ENCODE measurements around the gene MAST3. TPM values are rescaled to one million over a fixed set of nuclear protein-coding genes. Genes with fewer than 3 reads are reported as not detected.

The MAST3 gene
- total RNA-seq, 4 donors from 2014 or later, result 0.66 to 2.8 (median 1.6) TPM

DNA sequence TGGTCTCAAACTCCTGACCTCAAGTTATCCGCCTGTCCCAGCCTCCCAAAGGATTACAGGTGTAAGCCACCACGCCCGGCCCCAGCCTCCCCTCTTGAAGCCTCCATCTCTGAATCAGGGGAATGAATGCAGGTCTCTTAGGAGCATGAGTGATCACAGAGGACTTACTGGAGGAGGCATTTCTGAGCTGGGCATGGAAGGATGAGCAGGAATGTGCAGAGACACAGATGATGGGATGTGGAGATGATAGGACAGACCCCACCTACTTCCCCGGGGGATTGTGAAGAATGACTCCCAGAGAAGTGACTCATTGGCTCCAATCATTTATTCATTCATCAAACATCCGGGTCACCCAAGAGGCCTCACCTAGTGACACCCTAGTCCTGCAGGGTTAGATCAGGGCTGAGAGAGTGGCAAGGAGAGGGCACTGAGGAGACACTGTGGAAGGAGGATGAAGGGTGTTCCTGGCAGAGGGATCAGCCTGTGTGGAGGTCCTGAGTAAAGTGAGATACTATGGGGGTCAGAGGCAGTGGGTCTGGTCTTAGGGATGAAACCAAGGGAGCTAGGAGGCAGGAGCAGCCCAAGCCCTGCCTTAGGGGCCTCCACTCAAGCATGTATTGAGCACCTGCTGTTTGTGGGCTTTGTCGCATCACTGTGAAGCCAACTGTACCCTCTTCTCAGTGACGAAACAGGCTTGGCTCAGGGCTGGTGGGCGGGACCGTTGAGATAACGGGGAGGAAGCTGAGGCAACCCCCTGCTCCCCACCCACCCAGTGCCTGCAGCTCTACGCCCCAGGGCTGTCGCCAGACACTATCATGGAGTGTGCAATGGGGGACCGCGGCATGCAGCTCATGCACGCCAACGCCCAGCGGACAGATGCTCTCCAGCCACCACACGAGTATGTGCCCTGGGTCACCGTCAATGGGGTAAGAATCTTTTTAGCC, 79.1 kb downstream of the MAST3 start:
- intact Hi-C loops (cut with DNase I; ENCODE audit: low total_unique reads) (no loop called here), in situ Hi-C loops (cut with MboI; ENCODE audit: low sequenced_read_pairs in 4 of 4) (no loop called here)
- TF ChIP-seq POLR2A (IDR thresholded peaks at IDR 0.05), result no peak
- TF ChIP-seq, protein P1, sequence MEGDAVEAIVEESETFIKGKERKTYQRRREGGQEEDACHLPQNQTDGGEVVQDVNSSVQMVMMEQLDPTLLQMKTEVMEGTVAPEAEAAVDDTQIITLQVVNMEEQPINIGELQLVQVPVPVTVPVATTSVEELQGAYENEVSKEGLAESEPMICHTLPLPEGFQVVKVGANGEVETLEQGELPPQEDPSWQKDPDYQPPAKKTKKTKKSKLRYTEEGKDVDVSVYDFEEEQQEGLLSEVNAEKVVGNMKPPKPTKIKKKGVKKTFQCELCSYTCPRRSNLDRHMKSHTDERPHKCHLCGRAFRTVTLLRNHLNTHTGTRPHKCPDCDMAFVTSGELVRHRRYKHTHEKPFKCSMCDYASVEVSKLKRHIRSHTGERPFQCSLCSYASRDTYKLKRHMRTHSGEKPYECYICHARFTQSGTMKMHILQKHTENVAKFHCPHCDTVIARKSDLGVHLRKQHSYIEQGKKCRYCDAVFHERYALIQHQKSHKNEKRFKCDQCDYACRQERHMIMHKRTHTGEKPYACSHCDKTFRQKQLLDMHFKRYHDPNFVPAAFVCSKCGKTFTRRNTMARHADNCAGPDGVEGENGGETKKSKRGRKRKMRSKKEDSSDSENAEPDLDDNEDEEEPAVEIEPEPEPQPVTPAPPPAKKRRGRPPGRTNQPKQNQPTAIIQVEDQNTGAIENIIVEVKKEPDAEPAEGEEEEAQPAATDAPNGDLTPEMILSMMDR (IDR thresholded peaks at IDR 0.05 in 4 of 5, conservative IDR thresholded peaks at IDR 0.05 in 1 of 5), result no peak
- H3K9me3 ChIP-seq, result no peaks in the 10 kb centered on the region
- H3K36me3 ChIP-seq, result no peaks in the 10 kb centered on the region
- no peak overlapping the region for H3K4me3 ChIP-seq
- no peak overlapping the region for H3K27ac ChIP-seq
- H3K27me3 ChIP-seq, result peaks cover 0 to 3% (median 0%) of the 10 kb centered on the region in 3 donors
- ATAC-seq (no peak), DNase-seq (no peak)
- H3K4me1 ChIP-seq, result peaks cover 8 to 12% of the 10 kb centered on the region in 2 donors

GRCh38 chr19:18179957-18180356, 82.4 kb downstream of the MAST3 start:
- H3K36me3 ChIP-seq, result no peaks in the 10 kb centered on the region
- intact Hi-C loops (cut with DNase I; ENCODE audit: low total_unique reads) (no loop called here), in situ Hi-C loops (cut with MboI; ENCODE audit: low sequenced_read_pairs in 4 of 4) (no loop called here)
- no peak overlapping the region for H3K27ac ChIP-seq
- no peaks in the 10 kb centered on the region for H3K9me3 ChIP-seq
- H3K27me3 ChIP-seq, result peaks cover 0 to 3% (median 0%) of the 10 kb centered on the region in 3 donors
- no peak overlapping the region for H3K4me3 ChIP-seq
- TF ChIP-seq POLR2A (IDR thresholded peaks at IDR 0.05), result no peak
- TF ChIP-seq, protein P1 (IDR thresholded peaks at IDR 0.05 in 4 of 5, conservative IDR thresholded peaks at IDR 0.05 in 1 of 5), result no peak
- ATAC-seq, result no peak
- H3K4me1 ChIP-seq, result no peaks in the 10 kb centered on the region
- no peak for DNase-seq

DNA sequence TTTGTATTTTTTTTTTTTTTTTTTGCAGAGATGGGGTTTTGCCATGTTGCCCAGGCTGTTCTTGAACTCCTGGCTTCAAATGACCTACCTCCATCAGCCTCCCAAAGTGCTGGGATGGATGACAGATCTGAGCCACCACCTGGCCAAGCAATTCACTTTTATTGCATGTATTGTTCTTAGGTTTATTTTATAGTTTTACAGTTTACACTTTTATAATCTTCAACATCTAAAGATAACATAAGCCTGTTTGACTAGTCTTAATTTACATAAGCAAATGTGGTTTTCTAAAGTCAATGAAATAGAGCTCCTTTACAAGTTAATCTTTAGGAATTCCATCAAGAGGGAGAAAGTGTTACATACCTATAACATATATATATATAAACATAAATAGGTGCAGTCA, 86.0 kb downstream of the MAST3 start:
- no peaks in the 10 kb centered on the region for H3K9me3 ChIP-seq
- H3K27me3 ChIP-seq, result no peaks in the 10 kb centered on the region
- intact Hi-C loops (cut with DNase I; ENCODE audit: low total_unique reads) (no loop called here), in situ Hi-C loops (cut with MboI; ENCODE audit: low sequenced_read_pairs in 4 of 4) (no loop called here)
- H3K4me1 ChIP-seq, result no peaks in the 10 kb centered on the region
- ATAC-seq, result no peak
- DNase-seq, result no peak
- TF ChIP-seq, protein P1 (IDR thresholded peaks at IDR 0.05 in 4 of 5, conservative IDR thresholded peaks at IDR 0.05 in 1 of 5), result no peak
- no peak for TF ChIP-seq POLR2A (IDR thresholded peaks at IDR 0.05)
- H3K27ac ChIP-seq, result no peak overlapping the region
- H3K4me3 ChIP-seq, result no peak overlapping the region
- H3K36me3 ChIP-seq, result no peaks in the 10 kb centered on the region

DNA sequence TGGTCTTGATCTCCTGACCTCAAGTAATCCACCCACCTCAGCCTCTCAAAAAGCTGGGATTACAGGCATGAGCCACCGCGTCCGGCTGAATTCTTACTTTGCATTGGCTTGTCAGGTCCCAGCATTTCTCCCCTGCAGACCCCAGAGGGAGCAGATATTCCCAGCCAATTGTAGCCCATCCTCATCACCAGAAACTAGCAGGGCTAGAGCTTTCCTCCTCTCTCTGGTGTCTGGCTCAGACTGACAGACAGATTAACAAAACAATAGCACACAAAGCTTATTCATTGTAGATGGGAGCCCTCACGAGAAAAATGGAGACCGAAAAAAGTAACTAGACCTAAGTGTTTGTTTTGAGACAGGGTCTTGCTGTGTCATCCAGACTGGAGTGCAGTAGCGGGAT, 88.0 kb downstream of the MAST3 start:
- no peaks in the 10 kb centered on the region for H3K9me3 ChIP-seq
- H3K36me3 ChIP-seq, result no peaks in the 10 kb centered on the region
- H3K4me3 ChIP-seq, result no peak overlapping the region
- DNase-seq (no peak), ATAC-seq (no peak)
- in situ Hi-C loops (cut with MboI; ENCODE audit: low sequenced_read_pairs in 4 of 4), result no loop called here
- H3K27me3 ChIP-seq, result no peaks in the 10 kb centered on the region
- TF ChIP-seq, protein P1 (IDR thresholded peaks at IDR 0.05 in 4 of 5, conservative IDR thresholded peaks at IDR 0.05 in 1 of 5), result no peak
- TF ChIP-seq POLR2A (IDR thresholded peaks at IDR 0.05), result no peak
- no peaks in the 10 kb centered on the region for H3K4me1 ChIP-seq
- intact Hi-C loops (cut with DNase I; ENCODE audit: low total_unique reads), result no loop called here
- H3K27ac ChIP-seq, result no peak overlapping the region
